GM18498 (cell line): Measurements from ENCODE around the gene LSMEM2.
"Not testable (repeated sequence)": the region's sequence is repeated elsewhere in the genome, so short reads cannot be mapped to it uniquely, and the experiment has no call there.

Experiments
- ATAC-seq: cut with Tn5 transposase; IDR thresholded peaks from one replicate; pipeline ENCODE4 v1.9.1; 2021; ENCODE audit warnings: mild to moderate bottlenecking, moderate library complexity; ENCODE audit not compliant: unreplicated experiment

The LSMEM2 gene

GRCh38 chr3:50297896-50298725 is 19.2 kb downstream of the LSMEM2 start:
- ATAC-seq, result no peak

- peak; percentile 89 for ATAC-seq
Observed at GRCh38 chr3:50298836-50299637, 20.1 kb downstream of the LSMEM2 start, which contains the start of the genes HYAL3 and NAA80. TSS of gene HYAL3 (minus strand) at chr3:50299405. CDS start at chr3:50295602, 3,803 bp downstream. TSS of gene NAA80 (minus strand) at chr3:50299405. CDS start at chr3:50297463, 1,942 bp downstream.

GRCh38 chr3:50299638-50299928 is 20.7 kb downstream of the LSMEM2 start:
- ATAC-seq, result no peak

- no peak for ATAC-seq
Observed at GRCh38 chr3:50299929-50300680, 21.2 kb downstream of the LSMEM2 start.

- ATAC-seq, result no peak
Observed at GRCh38 chr3:50300681-50301254, 21.9 kb downstream of the LSMEM2 start.

GRCh38 chr3:50302095-50303012 is 23.5 kb downstream of the LSMEM2 start:
- no peak for ATAC-seq

GRCh38 chr3:50303013-50303815 is 24.3 kb downstream of the LSMEM2 start, which contains the start of gene HYAL1:
TSS of gene HYAL1 (minus strand) at chr3:50303574. CDS start at chr3:50302956, 618 bp downstream.
- ATAC-seq, result no peak

- ATAC-seq, result no peak
Observed at GRCh38 chr3:50304601-50305000, 25.7 kb downstream of the LSMEM2 start.

GRCh38 chr3:50312041-50312440 is 33.2 kb downstream of the LSMEM2 start:
- not testable (repeated sequence) for ATAC-seq

- no peak for ATAC-seq
Observed at GRCh38 chr3:50314342-50314741, 35.5 kb downstream of the LSMEM2 start.

GRCh38 chr3:50314816-50315215 is 35.9 kb downstream of the LSMEM2 start:
- ATAC-seq, result no peak

GRCh38 chr3:50316657-50317242 is 37.9 kb downstream of the LSMEM2 start:
- no peak for ATAC-seq

- ATAC-seq, result no peak
Observed at GRCh38 chr3:50317300-50317699, 38.4 kb downstream of the LSMEM2 start.

- ATAC-seq, result no peak
Observed at GRCh38 chr3:50318163-50318562, 39.3 kb downstream of the LSMEM2 start.

- no peak for ATAC-seq
Observed at GRCh38 chr3:50318615-50319014, 39.7 kb downstream of the LSMEM2 start.

GRCh38 chr3:50319181-50319893 is 40.5 kb downstream of the LSMEM2 start:
- ATAC-seq, result no peak

- no peak for ATAC-seq
Observed at GRCh38 chr3:50319894-50320625, 41.2 kb downstream of the LSMEM2 start.
